Activated T-cell treated with anti-CD3 and anti-CD28 coated beads for 48 hours (primary cell): ENCODE measurements around the gene ST6GAL1.
"Not testable (repeated sequence)": the region's sequence is repeated elsewhere in the genome, so short reads cannot be mapped to it uniquely, and the experiment has no call there.

Experiments used
- DNase-seq: peaks from one replicate; pipeline ENCODE4 v3.0.0-alpha.2; 2020; ENCODE audit warnings: low read depth

The ST6GAL1 gene

DNA sequence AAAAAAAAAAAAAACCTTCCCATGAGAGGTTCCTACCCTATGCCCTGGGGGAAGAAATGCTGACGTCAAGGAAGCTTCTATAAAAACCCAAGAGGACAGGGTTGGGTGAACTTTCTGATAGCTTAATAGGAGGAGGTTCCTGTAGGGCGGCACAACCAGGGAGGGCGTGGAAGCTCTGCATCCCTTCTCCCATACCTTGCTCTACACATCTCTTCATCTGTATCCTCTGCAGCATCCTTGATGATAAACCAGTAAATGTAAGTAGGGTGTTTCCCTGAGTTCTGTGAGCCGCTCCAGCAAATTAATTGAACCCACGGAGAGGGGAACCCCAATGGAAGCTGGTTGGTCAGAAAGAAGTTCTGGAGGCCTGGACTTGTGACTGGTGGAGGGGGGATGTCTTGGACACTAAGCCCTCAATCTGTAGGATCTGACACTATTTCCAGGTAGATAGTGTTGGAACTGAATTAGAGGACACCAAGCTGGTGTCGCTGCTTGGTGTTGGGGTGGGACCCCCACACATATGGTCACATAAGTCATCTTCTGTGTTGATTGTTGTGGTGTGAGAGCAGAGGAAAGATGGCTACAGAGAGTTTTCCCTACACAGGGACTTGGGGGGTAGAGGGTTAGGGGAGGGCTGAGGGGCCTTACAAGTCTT lies 91.5 kb downstream of the ST6GAL1 start:
- no peak for DNase-seq

GRCh38 chr3:187022403-187023029 lies 92.2 kb downstream of the ST6GAL1 start:
- no peak for DNase-seq

DNA sequence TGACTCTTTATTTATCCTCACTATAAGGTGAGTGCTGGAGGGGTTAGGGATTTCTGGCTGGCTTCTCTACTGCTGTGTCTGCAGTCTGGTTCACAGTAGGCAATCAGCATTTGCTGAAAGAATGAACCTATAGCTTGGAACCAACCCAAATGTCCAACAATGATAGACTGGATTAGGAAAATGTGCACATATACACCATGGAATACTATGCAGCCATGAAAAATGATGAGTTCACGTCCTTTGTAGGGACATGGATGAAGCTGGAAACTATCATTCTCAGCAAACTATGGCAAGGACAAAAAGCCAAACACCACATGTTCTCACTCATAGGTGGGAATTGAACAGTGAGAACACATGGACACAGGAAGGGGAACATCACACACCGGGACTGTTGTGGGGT lies 93.0 kb downstream of the ST6GAL1 start:
- not testable (repeated sequence) for DNase-seq

DNA sequence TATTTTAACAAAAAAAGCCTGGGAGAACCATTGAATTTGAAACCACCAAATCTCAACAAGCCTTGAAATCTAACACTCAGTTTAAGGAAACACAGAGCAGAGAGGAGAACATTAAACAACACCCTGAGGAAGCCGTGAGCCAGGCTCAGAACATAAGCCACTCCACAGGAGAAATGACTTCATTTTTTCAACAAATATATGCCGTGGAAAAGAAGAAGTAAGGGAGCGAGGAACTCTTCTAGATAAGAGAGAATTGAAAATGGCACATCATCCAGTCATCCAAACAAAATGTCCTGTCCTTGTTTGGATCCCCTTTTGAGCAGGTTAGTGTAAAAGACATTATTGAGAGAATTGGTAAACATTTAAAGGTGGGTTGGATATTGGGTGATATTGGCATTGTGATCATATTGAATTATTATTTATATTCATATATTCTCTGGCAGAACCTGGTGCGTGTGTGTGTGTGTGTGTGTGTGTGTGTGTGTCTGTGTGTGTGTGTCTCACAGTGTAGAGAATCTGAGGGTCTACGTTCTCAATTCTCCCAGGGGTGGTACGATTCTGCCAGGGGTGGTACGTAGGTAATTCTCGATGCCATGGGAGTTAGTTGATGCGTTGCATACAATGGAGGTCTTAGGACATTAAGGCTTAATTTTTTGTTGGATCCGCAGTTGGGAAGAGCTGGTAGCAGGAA lies 94.4 kb downstream of the ST6GAL1 start:
- no peak for DNase-seq

DNA sequence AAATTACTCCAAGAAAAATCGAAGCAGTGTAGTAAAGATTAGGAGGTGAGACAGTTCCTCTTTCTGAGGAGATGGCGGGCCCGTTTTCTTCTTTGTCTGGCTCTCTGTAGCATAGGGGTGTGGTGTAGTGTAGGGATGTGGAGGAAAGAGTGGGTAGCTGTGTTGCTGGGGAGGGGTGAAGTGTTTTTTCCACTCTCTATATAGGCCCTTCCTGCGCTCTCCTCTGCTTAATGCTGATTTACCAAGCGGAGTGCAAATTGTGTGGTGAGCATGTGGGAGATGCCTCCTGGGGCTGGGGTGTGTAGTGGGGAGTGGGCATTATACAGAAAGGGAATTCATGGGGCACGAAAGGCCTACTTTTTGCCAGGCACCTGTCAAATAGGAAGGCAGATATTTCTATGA lies 94.9 kb downstream of the ST6GAL1 start:
- DNase-seq = peak; percentile 32

DNA sequence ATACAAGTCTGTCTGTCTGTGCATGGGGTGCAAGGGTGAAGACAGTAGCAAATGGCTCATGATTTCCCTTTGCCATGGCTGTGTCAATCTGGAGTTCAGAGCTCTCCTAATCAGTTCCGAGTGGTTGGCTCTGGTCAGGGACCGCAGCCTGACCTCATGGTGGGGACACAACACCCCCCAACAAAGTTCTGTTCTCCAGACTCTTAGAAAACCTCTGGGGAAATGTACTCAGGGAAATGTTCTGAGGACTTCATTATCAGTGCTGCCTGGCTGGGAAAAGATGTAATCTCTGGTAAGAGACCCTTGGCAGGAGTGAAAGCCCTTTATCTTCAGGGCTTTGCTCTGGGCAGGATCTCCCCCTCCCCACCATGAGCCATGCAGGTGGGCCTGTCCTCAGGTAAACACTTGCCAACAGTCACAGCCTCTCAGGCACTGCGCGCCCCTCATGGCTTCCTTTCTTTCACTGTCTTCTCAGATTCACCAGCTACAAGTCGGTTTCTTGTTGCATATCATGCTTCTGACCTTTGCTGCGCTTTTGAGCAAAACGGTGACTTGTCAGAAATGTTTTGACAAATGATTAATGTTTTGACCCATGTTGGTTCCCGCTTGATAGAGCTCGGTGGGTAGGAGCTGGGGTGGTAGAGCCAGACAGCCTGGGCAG lies 95.5 kb downstream of the ST6GAL1 start:
- peak; percentile 37 for DNase-seq

- DNase-seq = no peak
Measured at GRCh38 chr3:187026317-187026670, 96.0 kb downstream of the ST6GAL1 start.

- DNase-seq = peak; percentile 29
Measured at GRCh38 chr3:187027531-187028278, 97.4 kb downstream of the ST6GAL1 start.

DNA sequence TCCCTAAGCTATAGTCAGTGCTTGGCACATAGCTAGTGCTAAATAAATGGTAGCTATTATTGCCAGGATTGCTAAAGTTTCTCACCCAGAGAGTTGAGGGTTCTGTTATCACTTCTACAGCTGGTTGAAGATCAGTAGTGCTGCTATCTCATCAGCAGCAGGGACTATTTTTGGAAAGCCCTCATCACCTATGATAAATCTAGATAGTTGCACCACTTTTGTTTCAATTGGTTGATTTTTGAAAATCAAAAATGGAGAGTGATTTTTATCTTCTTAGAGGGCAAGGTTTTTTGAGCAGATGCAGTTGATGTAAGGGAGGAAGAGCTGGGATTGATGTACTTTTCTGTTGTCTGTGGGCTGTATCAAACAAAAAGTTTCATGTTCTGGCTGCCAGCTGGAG lies 101.6 kb downstream of the ST6GAL1 start:
- no peak for DNase-seq

DNA sequence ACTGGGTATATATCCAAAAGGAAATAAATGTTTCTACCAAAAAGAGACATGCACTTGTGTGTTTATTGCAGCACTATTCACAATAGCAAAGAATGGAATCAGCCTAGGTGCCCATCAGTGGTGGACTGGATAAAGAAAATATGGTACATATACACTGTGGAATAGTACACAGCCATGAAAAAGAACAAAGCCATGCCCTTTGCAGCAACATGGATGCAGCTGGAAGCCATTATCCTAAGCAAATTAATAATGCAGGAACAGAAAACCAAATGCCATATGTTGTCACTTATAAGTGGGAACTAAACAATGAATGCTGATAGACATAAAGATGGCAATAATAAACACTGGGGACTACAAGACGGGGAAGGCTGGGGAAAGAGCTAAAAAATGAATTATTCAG lies 106.1 kb downstream of the ST6GAL1 start:
- no peak for DNase-seq

- DNase-seq = no peak
Measured at GRCh38 chr3:187039100-187039722, 108.9 kb downstream of the ST6GAL1 start.

DNA sequence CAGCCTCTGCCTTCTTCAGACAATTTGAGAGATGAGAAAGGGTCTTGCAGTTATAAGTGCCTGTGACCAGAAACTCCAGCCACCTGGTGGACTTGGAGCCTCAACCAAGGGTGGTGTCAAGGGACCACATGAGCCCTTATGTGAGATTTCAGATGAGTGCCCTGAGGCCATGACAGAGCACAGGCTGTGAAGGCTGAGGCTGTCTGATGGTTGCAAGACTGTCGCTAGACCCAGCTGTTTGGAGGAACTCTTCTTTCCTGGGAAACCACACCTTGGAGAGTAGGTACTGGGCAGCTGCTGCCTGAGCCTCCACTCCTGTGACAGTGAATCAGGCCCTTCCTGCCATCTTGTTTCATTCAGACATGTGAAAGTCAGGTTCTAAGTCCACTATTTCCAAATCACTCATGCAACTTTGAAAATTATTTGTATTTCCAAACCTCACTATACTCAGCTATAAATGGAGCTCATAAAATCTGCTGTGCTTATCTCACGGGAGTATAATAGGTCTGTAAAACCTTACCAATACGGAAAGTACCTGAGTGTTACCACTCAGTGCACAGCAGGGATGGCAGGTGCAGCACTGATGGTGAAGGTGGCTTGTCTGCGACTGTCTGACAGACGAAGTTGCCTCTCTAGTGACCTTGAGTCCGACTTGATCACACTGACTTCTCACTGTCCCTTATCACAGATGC lies 109.5 kb downstream of the ST6GAL1 start:
- DNase-seq = no peak

DNA sequence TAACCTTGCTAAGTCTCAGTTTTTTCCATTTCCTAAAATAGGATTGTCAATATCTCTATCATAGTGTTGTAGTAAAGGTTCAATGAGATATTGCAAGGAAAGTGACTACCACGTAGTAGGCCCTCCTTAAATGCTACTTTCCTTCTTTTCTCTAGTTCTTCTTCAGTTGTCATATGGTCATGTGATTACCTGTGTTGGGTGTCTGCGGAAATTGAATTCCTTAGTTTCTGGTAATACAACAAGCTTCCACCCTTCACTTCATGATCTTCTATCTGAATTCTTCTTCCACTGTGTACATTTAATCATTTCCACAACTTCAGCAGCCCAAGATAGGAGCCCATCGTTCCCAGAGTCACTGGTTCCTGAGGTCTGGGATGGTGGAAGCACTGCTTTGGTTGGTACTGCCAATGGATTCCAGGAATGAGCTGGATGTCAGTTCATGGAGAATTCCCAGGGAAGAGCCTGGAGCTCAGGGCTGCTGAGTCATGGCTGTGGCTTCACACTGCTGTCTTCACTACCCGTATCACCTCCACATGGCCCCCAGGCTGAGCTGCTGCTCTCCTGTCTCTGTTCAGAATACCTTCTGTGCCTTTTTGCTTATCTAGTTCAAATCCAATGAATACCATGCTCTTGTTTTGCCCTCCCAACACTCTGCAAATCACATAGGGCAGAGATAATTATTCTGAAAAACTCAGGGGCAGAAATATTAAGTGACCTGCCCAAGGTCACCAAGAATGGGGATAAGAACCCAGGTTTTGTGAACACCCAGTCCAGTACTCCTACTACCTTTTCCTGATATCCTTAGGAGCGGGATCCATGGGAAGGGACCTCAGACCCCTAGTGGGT lies 110.4 kb downstream of the ST6GAL1 start:
- no peak for DNase-seq

GRCh38 chr3:187041362-187042307 lies 111.3 kb downstream of the ST6GAL1 start:
- no peak for DNase-seq

- no peak for DNase-seq
Measured at GRCh38 chr3:187042346-187042745, 112.0 kb downstream of the ST6GAL1 start.

DNA sequence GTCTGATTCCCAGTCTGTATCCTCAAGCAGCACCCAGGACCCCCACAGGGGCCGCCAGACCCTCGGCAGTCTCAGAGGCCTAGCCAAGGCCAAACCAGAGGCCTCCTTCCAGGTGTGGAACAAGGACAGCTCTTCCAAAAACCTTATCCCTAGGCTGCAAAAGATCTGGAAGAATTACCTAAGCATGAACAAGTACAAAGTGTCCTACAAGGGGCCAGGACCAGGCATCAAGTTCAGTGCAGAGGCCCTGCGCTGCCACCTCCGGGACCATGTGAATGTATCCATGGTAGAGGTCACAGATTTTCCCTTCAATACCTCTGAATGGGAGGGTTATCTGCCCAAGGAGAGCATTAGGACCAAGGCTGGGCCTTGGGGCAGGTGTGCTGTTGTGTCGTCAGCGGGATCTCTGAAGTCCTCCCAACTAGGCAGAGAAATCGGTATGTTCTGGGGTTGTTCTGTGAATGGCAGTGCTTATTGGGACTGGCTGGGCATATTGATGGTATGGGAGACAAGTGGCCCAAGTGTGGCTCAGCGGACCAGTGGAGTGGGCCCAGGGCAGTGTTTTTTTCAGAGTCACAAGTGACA lies 112.6 kb downstream of the ST6GAL1 start:
- no peak for DNase-seq

- DNase-seq = no peak
Measured at GRCh38 chr3:187044206-187044605, 113.9 kb downstream of the ST6GAL1 start.

DNA sequence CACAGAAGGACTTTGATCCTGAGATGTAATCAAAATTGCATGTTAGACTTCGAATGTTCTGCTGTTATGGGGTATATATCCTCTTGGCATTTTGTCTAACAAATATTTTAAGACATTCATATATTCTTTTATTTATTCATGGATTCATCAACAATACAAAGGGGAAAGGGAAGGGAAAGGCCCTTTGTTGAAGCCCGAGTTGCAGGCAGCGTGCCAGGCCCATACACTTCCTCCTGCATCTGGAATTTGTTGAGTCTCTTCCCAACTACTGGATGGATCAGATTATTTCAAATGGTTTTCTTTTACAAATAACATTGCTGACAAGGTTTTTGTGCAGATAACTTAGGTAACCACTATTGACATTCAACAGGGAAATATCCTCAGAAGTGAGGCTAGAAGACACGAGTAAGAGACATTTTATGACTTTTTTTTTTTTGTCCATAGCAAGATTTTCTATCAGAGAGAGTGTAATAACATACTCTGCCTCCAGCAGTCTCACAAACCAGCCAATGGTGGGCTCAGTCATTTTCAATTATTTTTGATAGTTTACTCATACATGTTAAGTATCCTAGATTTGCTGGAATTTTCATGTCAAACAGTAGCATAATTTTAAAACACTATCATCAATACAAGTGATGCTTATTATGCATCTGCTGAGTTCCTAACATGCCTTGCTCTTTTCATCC lies 114.7 kb downstream of the ST6GAL1 start:
- no peak for DNase-seq
